GM23248 (cell line): ENCODE measurements around the gene SKAP2. TPM values are rescaled to one million over a fixed set of nuclear protein-coding genes. Genes with fewer than 3 reads are reported as not detected.

Experiments used
- DNase-seq: peaks from one replicate; pipeline ENCODE4 v3.0.0-alpha.2; 2015
- H2AFZ ChIP-seq: fragments of 200-600 bp; sonication (generic); 2 replicates; pipeline ENCODE4 v1.6.1; 2016; ENCODE audit warnings: antibody characterized with exemption
- H3F3A ChIP-seq: fragments of 200-600 bp; sonication (generic); 2 replicates; pipeline ENCODE4 v1.6.1; 2016; ENCODE audit warnings: mild to moderate bottlenecking, antibody characterized with exemption, mixed run types; ENCODE audit not compliant: insufficient read depth
- H3K27ac ChIP-seq: fragments of 200-600 bp; sonication (generic); 2 replicates; pipeline ENCODE4 v1.5.1; 2016; ENCODE audit warnings: mild to moderate bottlenecking
- H3K27me3 ChIP-seq: fragments of 200-600 bp; sonication (generic); replicated peaks from 2 replicates; pipeline ENCODE4 v1.6.1; 2016; ENCODE audit warnings: mild to moderate bottlenecking; ENCODE audit not compliant: insufficient read depth
- H3K36me3 ChIP-seq: fragments of 200-600 bp; sonication (generic); 2 replicates; pipeline ENCODE4 v1.6.1; 2016; ENCODE audit warnings: low read depth, mild to moderate bottlenecking
- H3K4me1 ChIP-seq: fragments of 200-600 bp; sonication (generic); 2 replicates; pipeline ENCODE4 v1.6.1; 2016; ENCODE audit warnings: mild to moderate bottlenecking; ENCODE audit not compliant: insufficient read depth
- H3K4me2 ChIP-seq: fragments of 200-600 bp; sonication (generic); one replicate; pipeline ENCODE4 v1.6.1; 2016; ENCODE audit warnings: mild to moderate bottlenecking; ENCODE audit not compliant: unreplicated experiment
- H3K4me3 ChIP-seq: fragments of 200-600 bp; sonication (generic); 2 replicates; pipeline ENCODE4 v1.5.1; 2016; ENCODE audit warnings: mild to moderate bottlenecking
- H3K79me2 ChIP-seq: fragments of 200-600 bp; sonication (generic); 2 replicates; pipeline ENCODE4 v1.6.1; 2016; ENCODE audit warnings: mild to moderate bottlenecking; ENCODE audit not compliant: insufficient read depth
- H3K9ac ChIP-seq: fragments of 200-600 bp; sonication (generic); 2 replicates; pipeline ENCODE4 v1.6.1; 2016; ENCODE audit warnings: mild to moderate bottlenecking
- H3K9me2 ChIP-seq: fragments of 200-600 bp; sonication (generic); 2 replicates; pipeline ENCODE4 v1.6.1; 2016; ENCODE audit warnings: mixed run types, mild to moderate bottlenecking, moderate library complexity; ENCODE audit not compliant: insufficient read depth
- H3K9me3 ChIP-seq: fragments of 200-600 bp; sonication (generic); one replicate; pipeline ENCODE4 v1.6.1; 2017; ENCODE audit warnings: low read depth
- H4K20me1 ChIP-seq: fragments of 200-600 bp; sonication (generic); 2 replicates; pipeline ENCODE4 v1.6.0; 2016; ENCODE audit not compliant: insufficient read depth
- EZH2 ChIP-seq: fragments of 200-600 bp; sonication (generic); IDR thresholded peaks from 2 replicates; pipeline ENCODE4 v1.6.1; 2018; ENCODE audit warnings: antibody characterized with exemption, mild to moderate bottlenecking; ENCODE audit not compliant: insufficient read depth, poor library complexity, severe bottlenecking
- EZH2phosphoT487 ChIP-seq: fragments of 200-600 bp; sonication (generic); IDR thresholded peaks from 2 replicates; pipeline ENCODE4 v1.6.1; 2018; ENCODE audit warnings: antibody characterized with exemption, moderate library complexity, mild to moderate bottlenecking, low read depth; ENCODE audit not compliant: insufficient read depth
- WGBS, 2 experiments: methylation state at CpG; one replicate each; pipeline ENCODE4 v1.1.6; 2015 to 2017; ENCODE audit warnings: low lambda C conversion rate in 2 of 2, low coverage in 1 of 2; ENCODE audit errors: missing lambda C conversion rate in 2 of 2; 5-methylcytosine and 5-hydroxymethylcytosine counted together
- in situ Hi-C: fragments of 300-500 bp; cut with MboI; formaldehyde crosslinking; loops from 2 replicates; pipeline ENCODE4 v1.15.0; 2020
- polyA plus RNA-seq: library from polyadenylated mRNA; unstranded; fragments of >200 nt; fragmentation: Nextera tagmentation; extraction: Ambion mirVana; gene quantifications from 2 replicates; pipeline ENCODE4 v1.2.1, GENCODE V29; 2016
- total RNA-seq: library from RNA; depleted of rRNA; stranded (reverse); fragments of >200 nt; shearing (Covaris generic); gene quantifications from 2 replicates; pipeline ENCODE4 v1.2.3, GENCODE V29; 2014

The SKAP2 gene
- total and polyA plus RNA-seq, 2 experiments from 2014 or later = 18.7 to 28.9 TPM

DNA sequence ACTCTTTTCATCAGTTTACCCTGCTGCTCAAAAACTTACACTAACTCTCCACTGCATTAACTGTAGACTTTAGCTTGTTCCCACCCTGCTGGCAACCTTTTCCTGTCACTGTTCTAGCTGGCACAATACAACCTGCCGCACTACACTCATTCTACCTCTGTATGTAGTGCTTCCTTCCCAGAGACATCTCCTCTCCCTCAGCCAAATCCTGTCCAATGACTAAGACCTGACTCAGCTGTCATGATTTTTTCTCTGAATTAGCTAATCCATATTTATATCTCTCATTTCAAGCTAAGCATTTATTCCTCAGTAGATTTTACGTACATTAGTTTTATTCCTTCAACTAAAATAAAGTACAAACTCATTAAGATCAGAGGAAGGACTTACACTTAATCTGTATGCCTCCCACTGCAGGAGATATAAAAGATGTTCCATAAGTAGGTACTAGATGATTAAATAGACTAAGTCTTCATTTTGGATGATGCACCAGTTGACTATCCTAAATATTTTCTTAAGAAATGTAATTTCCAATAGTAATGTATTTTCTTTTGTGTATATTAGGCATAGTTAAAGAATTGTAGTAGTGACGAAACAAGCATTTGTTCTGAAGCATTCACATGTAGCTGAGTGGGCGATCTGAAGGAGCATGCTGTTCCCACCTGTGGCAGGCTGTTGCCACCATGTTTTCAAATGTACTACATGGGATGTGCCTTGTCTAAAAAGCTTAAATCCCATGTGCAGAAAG is 189.1 kb downstream of the SKAP2 start:
- Histone ChIP-seq H3K9ac (no peak overlapping the region), H3K27ac (peak overlapping the region; percentile 30; the same call in 1 of the 2 replicates), H3K4me2 (peak overlapping the region; percentile 5), H3K4me1 (peaks cover 12% of the 10 kb centered on the region), H2AFZ (no peak overlapping the region), H3K79me2 (no peaks in the 10 kb centered on the region), H4K20me1 (no peaks in the 10 kb centered on the region), H3K9me2 (no peaks in the 10 kb centered on the region), H3K4me3 (no peak overlapping the region), H3K9me3 (no peaks in the 10 kb centered on the region), H3K27me3 (no peaks in the 10 kb centered on the region), H3F3A (peaks cover 15% of the 10 kb centered on the region), H3K36me3 (no peaks in the 10 kb centered on the region)
- WGBS, 2 experiments = 77 to 79% methylated on average over 4 of the region's 4 CpGs
- peak; percentile 72 for DNase-seq
- TF ChIP-seq EZH2phosphoT487 (no peak), EZH2 (no peak)
- in situ Hi-C loops = no loop called here

DNA sequence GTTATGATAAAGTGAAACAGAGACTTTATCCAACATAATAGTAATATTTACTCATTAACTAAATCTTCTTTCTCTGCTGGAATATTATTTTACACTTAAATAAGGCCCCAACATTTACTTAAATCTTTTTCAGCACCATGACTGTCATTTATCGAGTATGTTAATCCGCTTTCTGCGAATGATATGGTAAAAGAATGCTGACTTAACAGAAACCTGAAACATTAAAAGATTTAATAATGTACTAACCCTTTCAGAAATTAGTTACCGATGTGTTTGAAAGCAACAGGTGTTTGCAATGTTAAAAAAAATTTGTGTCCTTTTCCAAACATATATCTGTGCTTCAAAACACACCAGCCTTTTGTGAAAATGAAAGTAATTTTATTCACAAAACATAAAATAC is 190.5 kb downstream of the SKAP2 start:
- Histone ChIP-seq H3K27me3 (no peaks in the 10 kb centered on the region), H2AFZ (no peak overlapping the region), H3K9me3 (no peaks in the 10 kb centered on the region), H3K9ac (no peak overlapping the region), H3K4me1 (peaks cover 12% of the 10 kb centered on the region), H3K9me2 (no peaks in the 10 kb centered on the region), H3K4me3 (no peak overlapping the region), H3K79me2 (no peaks in the 10 kb centered on the region), H4K20me1 (no peaks in the 10 kb centered on the region), H3F3A (peaks cover 15% of the 10 kb centered on the region), H3K4me2 (no peak overlapping the region), H3K27ac (no peak overlapping the region), H3K36me3 (no peaks in the 10 kb centered on the region)
- 85 to 89% methylated on average over 4 of the region's 4 CpGs for WGBS, 2 experiments
- no peak for DNase-seq
- in situ Hi-C loops = no loop called here
- TF ChIP-seq EZH2 (no peak), EZH2phosphoT487 (no peak)

- in situ Hi-C loops = no loop called here
- no peaks in the 10 kb centered on the region for H3K27me3 ChIP-seq
- peaks cover 12% of the 10 kb centered on the region for H3K4me1 ChIP-seq
- 81 to 84% methylated on average over 2 of the region's 2 CpGs for WGBS, 2 experiments
- no peak for DNase-seq
- no peak overlapping the region for H3K4me3 ChIP-seq
- TF ChIP-seq EZH2phosphoT487 (no peak), EZH2 (no peak)
- no peaks in the 10 kb centered on the region for H4K20me1 ChIP-seq
- H3K9me3 ChIP-seq = no peaks in the 10 kb centered on the region
- H3K9ac ChIP-seq = no peak overlapping the region
- peaks cover 15% of the 10 kb centered on the region for H3F3A ChIP-seq
- H3K79me2 ChIP-seq = no peaks in the 10 kb centered on the region
- no peak overlapping the region for H2AFZ ChIP-seq
- H3K36me3 ChIP-seq = no peaks in the 10 kb centered on the region
- H3K9me2 ChIP-seq = no peaks in the 10 kb centered on the region
- no peak overlapping the region for H3K4me2 ChIP-seq
- no peak overlapping the region for H3K27ac ChIP-seq
These were observed 191.1 kb downstream of the SKAP2 start for GRCh38 chr7:26673271-26673670.

DNA sequence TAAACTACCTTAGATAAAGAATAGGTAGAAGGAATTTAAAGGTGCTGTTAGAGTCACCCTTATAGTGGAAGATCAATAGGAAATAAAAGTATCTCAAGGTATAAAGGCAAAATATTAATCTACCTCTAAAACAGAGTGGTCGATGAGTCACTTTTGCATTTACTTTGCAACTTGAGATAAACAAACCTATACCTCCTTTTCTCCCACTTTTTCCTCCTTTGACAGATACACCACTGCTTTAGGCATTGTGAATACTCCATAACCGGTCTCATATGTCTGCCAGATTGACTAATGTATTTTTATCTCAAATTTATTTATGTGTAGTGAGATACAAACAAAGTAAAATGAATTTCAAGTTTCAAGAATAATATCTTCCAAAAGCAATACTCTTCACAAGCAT is 193.5 kb downstream of the SKAP2 start:
- H3K9ac ChIP-seq = no peak overlapping the region
- in situ Hi-C loops = no loop called here
- no peaks in the 10 kb centered on the region for H4K20me1 ChIP-seq
- no peaks in the 10 kb centered on the region for H3K27me3 ChIP-seq
- H3K4me1 ChIP-seq = peaks cover 14% of the 10 kb centered on the region
- TF ChIP-seq EZH2 (no peak), EZH2phosphoT487 (no peak)
- H3K79me2 ChIP-seq = no peaks in the 10 kb centered on the region
- H3K27ac ChIP-seq = no peak overlapping the region
- H2AFZ ChIP-seq = no peak overlapping the region
- peaks cover 8% of the 10 kb centered on the region for H3F3A ChIP-seq
- no peak for DNase-seq
- 90 to 93% methylated on average over 2 of the region's 2 CpGs for WGBS, 2 experiments
- no peaks in the 10 kb centered on the region for H3K36me3 ChIP-seq
- no peaks in the 10 kb centered on the region for H3K9me3 ChIP-seq
- H3K4me2 ChIP-seq = no peak overlapping the region
- H3K4me3 ChIP-seq = no peak overlapping the region
- H3K9me2 ChIP-seq = no peaks in the 10 kb centered on the region

GRCh38 chr7:26670290-26670689 is 194.1 kb downstream of the SKAP2 start:
- no peak overlapping the region for H3K9ac ChIP-seq
- H3K4me2 ChIP-seq = no peak overlapping the region
- no peaks in the 10 kb centered on the region for H3K79me2 ChIP-seq
- in situ Hi-C loops = no loop called here
- DNase-seq = no peak
- no peaks in the 10 kb centered on the region for H3K36me3 ChIP-seq
- H3K9me2 ChIP-seq = no peaks in the 10 kb centered on the region
- H4K20me1 ChIP-seq = no peaks in the 10 kb centered on the region
- no peaks in the 10 kb centered on the region for H3K9me3 ChIP-seq
- H3K27ac ChIP-seq = no peak overlapping the region
- H3F3A ChIP-seq = peaks cover 2% of the 10 kb centered on the region
- H3K27me3 ChIP-seq = no peaks in the 10 kb centered on the region
- no peak for TF ChIP-seq EZH2
- no peak for TF ChIP-seq EZH2phosphoT487
- peaks cover 8% of the 10 kb centered on the region for H3K4me1 ChIP-seq
- no peak overlapping the region for H2AFZ ChIP-seq
- 74 to 77% methylated on average over 2 of the region's 2 CpGs for WGBS, 2 experiments
- H3K4me3 ChIP-seq = no peak overlapping the region
